Neural cell (in vitro differentiated cells): ENCODE results near the gene IFT20. TPM values are rescaled to one million over a fixed set of nuclear protein-coding genes. Genes with fewer than 3 reads are reported as not detected.

ENCODE experiments used
- H2AFZ ChIP-seq: fragments of 200-600, 300-800 bp; sonication (generic), shearing (Covaris generic); 2 replicates; pipeline ENCODE4 v1.6.0; 2014; ENCODE audit warnings: low read depth, mild to moderate bottlenecking, antibody characterized with exemption, low read length, moderate library complexity
- H3F3A ChIP-seq: fragments of 200-600 bp; shearing (Covaris generic); 2 replicates; pipeline ENCODE4 v1.6.1; 2016; ENCODE audit warnings: mild to moderate bottlenecking, moderate library complexity, mixed read lengths, antibody characterized with exemption, low read length; ENCODE audit not compliant: insufficient read depth, poor library complexity, severe bottlenecking
- H3K27ac ChIP-seq: fragments of 200-600, 300-800 bp; sonication (generic), shearing (Covaris generic); 2 replicates; pipeline ENCODE4 v1.5.1; 2014; ENCODE audit warnings: mild to moderate bottlenecking, low read length, moderate library complexity
- H3K27me3 ChIP-seq: fragments of 300-800, 200-600 bp; sonication (generic), shearing (Covaris generic); 2 replicates; pipeline ENCODE4 v1.6.0; 2014; ENCODE audit warnings: mild to moderate bottlenecking, low read depth, low read length, moderate library complexity; ENCODE audit not compliant: insufficient read depth
- H3K36me3 ChIP-seq: fragments of 300-800, 200-600 bp; sonication (generic), shearing (Covaris generic); 2 replicates; pipeline ENCODE4 v1.5.1; 2014; ENCODE audit warnings: mild to moderate bottlenecking, antibody characterized with exemption, low read length, moderate library complexity; ENCODE audit not compliant: insufficient read depth
- H3K4me2 ChIP-seq: fragments of 300-800, 200-600 bp; sonication (generic), shearing (Covaris generic); 2 replicates; pipeline ENCODE4 v1.6.0; 2014; ENCODE audit warnings: mild to moderate bottlenecking, low read length
- H3K4me3 ChIP-seq: fragments of 300-800, 200-600 bp; sonication (generic), shearing (Covaris generic); 2 replicates; pipeline ENCODE4 v1.5.1; 2014; ENCODE audit warnings: mild to moderate bottlenecking, low read length, moderate library complexity
- H3K79me2 ChIP-seq: fragments of 200-600 bp; shearing (Covaris generic); replicated peaks from 2 replicates; pipeline ENCODE4 v1.6.0; 2014; ENCODE audit warnings: mild to moderate bottlenecking, low read length, moderate library complexity; ENCODE audit not compliant: insufficient read depth
- H3K9ac ChIP-seq: fragments of 300-800, 200-600 bp; sonication (generic), shearing (Covaris generic); 2 replicates; pipeline ENCODE4 v1.6.1; 2016; ENCODE audit warnings: mild to moderate bottlenecking, low read length, mixed read lengths
- H3K9me2 ChIP-seq: fragments of 200-600 bp; shearing (Covaris generic); 2 replicates; pipeline ENCODE4 v1.6.1; 2016; ENCODE audit warnings: mild to moderate bottlenecking, low read length, mixed read lengths; ENCODE audit not compliant: insufficient read depth
- H3K9me3 ChIP-seq: fragments of 200-600, 300-800 bp; sonication (generic), shearing (Covaris generic); 2 replicates; pipeline ENCODE4 v1.6.1; 2016; ENCODE audit warnings: mild to moderate bottlenecking, mixed run types, low read length, moderate library complexity, mixed read lengths
- H4K20me1 ChIP-seq: fragments of 200-600 bp; shearing (Covaris generic); 2 replicates; pipeline ENCODE4 v1.6.1; 2016; ENCODE audit warnings: mild to moderate bottlenecking, mixed run types; ENCODE audit not compliant: insufficient read depth
- CTCF ChIP-seq: fragments of 450-650 bp; IDR thresholded peaks from 2 replicates; pipeline ENCODE4 v1.5.1; 2014; ENCODE audit warnings: antibody characterized with exemption, mild to moderate bottlenecking, moderate library complexity; ENCODE audit not compliant: poor library complexity, severe bottlenecking
- EP300 ChIP-seq: fragments of 450-650 bp; conservative IDR thresholded peaks from 2 replicates; pipeline ENCODE4 v1.6.1; 2014; ENCODE audit warnings: antibody characterized with exemption, mild to moderate bottlenecking, moderate library complexity; ENCODE audit not compliant: poor library complexity, severe bottlenecking
- EZH2 ChIP-seq: fragments of 200-600, 300-800 bp; shearing (Covaris generic), sonication (generic); IDR thresholded peaks from 2 replicates; pipeline ENCODE4 v1.6.1; 2014; ENCODE audit warnings: antibody characterized with exemption, low read length, borderline replicate concordance, mild to moderate bottlenecking; ENCODE audit not compliant: insufficient read depth, poor library complexity, severe bottlenecking
- MXI1 ChIP-seq: fragments of 450-650 bp; conservative IDR thresholded peaks from 2 replicates; pipeline ENCODE4 v1.6.1; 2014; ENCODE audit warnings: antibody characterized with exemption, mild to moderate bottlenecking; ENCODE audit not compliant: poor library complexity, severe bottlenecking
- POLR2AphosphoS5 ChIP-seq: IDR thresholded peaks from 2 replicates; pipeline ENCODE4 v1.6.1; 2012
- RAD21 ChIP-seq: fragments of 450-650 bp; conservative IDR thresholded peaks from 2 replicates; pipeline ENCODE4 v1.6.1; 2014; ENCODE audit warnings: antibody characterized with exemption, mild to moderate bottlenecking, moderate library complexity
- REST ChIP-seq: IDR thresholded peaks from 2 replicates; pipeline ENCODE4 v1.6.1; 2012; ENCODE audit warnings: borderline replicate concordance
- SMC3 ChIP-seq: fragments of 450-650 bp; conservative IDR thresholded peaks from 2 replicates; pipeline ENCODE4 v1.6.1; 2014; ENCODE audit warnings: antibody characterized with exemption, mild to moderate bottlenecking, moderate library complexity; ENCODE audit not compliant: poor library complexity
- TAF1 ChIP-seq: IDR thresholded peaks from 2 replicates; pipeline ENCODE4 v1.6.1; 2012; ENCODE audit warnings: low read depth
- polyA plus RNA-seq: library from polyadenylated mRNA; depleted of rRNA; stranded (reverse); fragments of >200 nt; gene quantifications from 2 replicates; pipeline ENCODE4 v1.2.3, GENCODE V29; 2014

Gene IFT20
- polyA plus RNA-seq, 1 donor from 2014 or later = 213 TPM

GRCh38 chr17:28372203-28372944 is 37.1 kb upstream of the IFT20 start:
- Histone ChIP-seq H3K9ac (peak overlapping the region; percentile 99), H3K36me3 (no peaks in the 10 kb centered on the region), H3F3A (peaks cover 3% of the 10 kb centered on the region), H4K20me1 (no peaks in the 10 kb centered on the region), H3K27me3 (no peaks in the 10 kb centered on the region), H3K9me2 (no peaks in the 10 kb centered on the region), H3K4me2 (peak overlapping the region; percentile 92), H3K9me3 (no peaks in the 10 kb centered on the region), H3K4me3 (peak overlapping the region; percentile 95), H3K79me2 (peaks cover 19% of the 10 kb centered on the region), H2AFZ (peak overlapping the region; percentile 60), H3K27ac (peak overlapping the region; percentile 96)
- TF ChIP-seq RAD21 = no peak
- TF ChIP-seq EZH2 = no peak
- TF ChIP-seq MXI1 = peak; percentile 81
- TF ChIP-seq POLR2AphosphoS5 = peak; percentile 35
- TF ChIP-seq REST = peak; percentile 6
- peak; percentile 23 for TF ChIP-seq CTCF

- Histone ChIP-seq H3K79me2 (peaks cover 19% of the 10 kb centered on the region), H4K20me1 (no peaks in the 10 kb centered on the region), H3K27ac (peak within 1 kb of the TSS; percentile 96), H3K9me2 (no peaks in the 10 kb centered on the region), H3K36me3 (no peaks in the 10 kb centered on the region), H3K27me3 (no peaks in the 10 kb centered on the region), H2AFZ (peak within 1 kb of the TSS; percentile 98), H3K9ac (peak within 1 kb of the TSS; percentile 99), H3K9me3 (no peaks in the 10 kb centered on the region), H3K4me3 (peak within 1 kb of the TSS; percentile 95), H3F3A (peaks cover 3% of the 10 kb centered on the region), H3K4me2 (peak within 1 kb of the TSS; percentile 98)
- peak; percentile 84 for TF ChIP-seq POLR2AphosphoS5
- no peak for TF ChIP-seq RAD21
- peak; percentile 48 for TF ChIP-seq TAF1
- no peak for TF ChIP-seq CTCF
- no peak for TF ChIP-seq SMC3
- no peak for TF ChIP-seq MXI1
- no peak for TF ChIP-seq EP300
- TF ChIP-seq EZH2 = no peak
- peak; percentile 37 for TF ChIP-seq REST
Observed at GRCh38 chr17:28371245-28372202, 36.3 kb upstream of the IFT20 start, which contains the start of gene SARM1. SARM1 (plus strand) TSS chr17:28371694; CDS start chr17:28372033, 339 bp downstream.
